Muscle layer of colon (tissue), 2 donors: Measurements from ENCODE around the gene DOCK7.

Source experiments
- H3K27ac ChIP-seq: one replicate; pipeline ENCODE4 v1.7.0; 2013; ENCODE audit warnings: low read depth, mild to moderate bottlenecking, low read length, moderate library complexity
- H3K27me3 ChIP-seq, 2 donors: one replicate each; pipeline ENCODE4 v1.7.0; 2013; ENCODE audit warnings: low read length in 2 of 2, mild to moderate bottlenecking in 2 of 2; ENCODE audit not compliant: insufficient read depth in 2 of 2, control insufficient read depth in 1 of 2
- H3K36me3 ChIP-seq: one replicate; pipeline ENCODE4 v1.7.0; 2013; ENCODE audit warnings: mild to moderate bottlenecking, low read length; ENCODE audit not compliant: insufficient read depth
- H3K4me1 ChIP-seq: one replicate; pipeline ENCODE4 v1.7.0; 2013; ENCODE audit warnings: mild to moderate bottlenecking, low read length; ENCODE audit not compliant: insufficient read depth
- H3K4me3 ChIP-seq, 2 donors: one replicate each; pipeline ENCODE4 v1.7.0; 2013; ENCODE audit warnings: low read length in 2 of 2, low read depth in 1 of 2, mild to moderate bottlenecking in 1 of 2, moderate library complexity in 1 of 2
- H3K9ac ChIP-seq: one replicate; pipeline ENCODE4 v1.7.0; 2013; ENCODE audit warnings: low read length
- H3K9me3 ChIP-seq: one replicate; pipeline ENCODE4 v1.7.0; 2013; ENCODE audit warnings: mild to moderate bottlenecking, low read length
- donor health status: abdominal sarcoma.
- donor health status: Adenocarcinoma of cecum.

The DOCK7 gene

GRCh38 chr1:62425041-62425440 is 263.1 kb downstream of the DOCK7 start:
- H3K4me3 ChIP-seq: no peak overlapping the region
- no peak overlapping the region for H3K9ac ChIP-seq
- no peaks in the 10 kb centered on the region for H3K4me1 ChIP-seq
- H3K27ac ChIP-seq: no peak overlapping the region
- H3K36me3 ChIP-seq: no peaks in the 10 kb centered on the region
- H3K9me3 ChIP-seq: no peaks in the 10 kb centered on the region
- no peaks in the 10 kb centered on the region for H3K27me3 ChIP-seq

GRCh38 chr1:62424411-62424810 is 263.8 kb downstream of the DOCK7 start:
- Histone ChIP-seq H3K9ac (no peak overlapping the region), H3K4me3 (no peak overlapping the region), H3K27me3 (no peaks in the 10 kb centered on the region), H3K36me3 (no peaks in the 10 kb centered on the region), H3K9me3 (no peaks in the 10 kb centered on the region), H3K27ac (no peak overlapping the region), H3K4me1 (no peaks in the 10 kb centered on the region)

- Histone ChIP-seq H3K9me3 (no peaks in the 10 kb centered on the region), H3K4me3 (no peak overlapping the region), H3K36me3 (no peaks in the 10 kb centered on the region), H3K9ac (no peak overlapping the region), H3K27ac (no peak overlapping the region), H3K4me1 (no peaks in the 10 kb centered on the region), H3K27me3 (no peaks in the 10 kb centered on the region)
Observed at GRCh38 chr1:62423580-62424242, 264.5 kb downstream of the DOCK7 start.

- Histone ChIP-seq H3K9me3 (no peaks in the 10 kb centered on the region), H3K36me3 (no peaks in the 10 kb centered on the region), H3K4me1 (no peaks in the 10 kb centered on the region), H3K27ac (no peak overlapping the region), H3K27me3 (no peaks in the 10 kb centered on the region), H3K9ac (no peak overlapping the region), H3K4me3 (no peak overlapping the region)
Observed at GRCh38 chr1:62420214-62420613, 268.0 kb downstream of the DOCK7 start.

- Histone ChIP-seq H3K27ac (no peak overlapping the region), H3K36me3 (no peaks in the 10 kb centered on the region), H3K9ac (no peak overlapping the region), H3K4me3 (no peak overlapping the region), H3K4me1 (no peaks in the 10 kb centered on the region), H3K27me3 (no peaks in the 10 kb centered on the region), H3K9me3 (no peaks in the 10 kb centered on the region)
Observed at GRCh38 chr1:62417351-62417999, 270.7 kb downstream of the DOCK7 start.

- no peak overlapping the region for H3K4me3 ChIP-seq
- H3K9ac ChIP-seq: no peak overlapping the region
- no peaks in the 10 kb centered on the region for H3K27me3 ChIP-seq
- H3K27ac ChIP-seq: no peak overlapping the region
- H3K4me1 ChIP-seq: no peaks in the 10 kb centered on the region
- no peaks in the 10 kb centered on the region for H3K36me3 ChIP-seq
- H3K9me3 ChIP-seq: no peaks in the 10 kb centered on the region
Observed at GRCh38 chr1:62415687-62416086, 272.5 kb downstream of the DOCK7 start.

GRCh38 chr1:62407398-62408009 is 280.7 kb downstream of the DOCK7 start:
- no peaks in the 10 kb centered on the region for H3K36me3 ChIP-seq
- H3K9me3 ChIP-seq: no peaks in the 10 kb centered on the region
- no peaks in the 10 kb centered on the region for H3K27me3 ChIP-seq
- no peak overlapping the region for H3K9ac ChIP-seq
- H3K4me3 ChIP-seq: no peak overlapping the region
- H3K4me1 ChIP-seq: no peaks in the 10 kb centered on the region
- H3K27ac ChIP-seq: no peak overlapping the region

GRCh38 chr1:62406576-62406975 is 281.6 kb downstream of the DOCK7 start:
- Histone ChIP-seq H3K4me3 (no peak overlapping the region), H3K36me3 (no peaks in the 10 kb centered on the region), H3K9ac (no peak overlapping the region), H3K27ac (no peak overlapping the region), H3K4me1 (no peaks in the 10 kb centered on the region), H3K27me3 (no peaks in the 10 kb centered on the region), H3K9me3 (no peaks in the 10 kb centered on the region)

- no peak overlapping the region for H3K9ac ChIP-seq
- H3K36me3 ChIP-seq: no peaks in the 10 kb centered on the region
- no peak overlapping the region for H3K27ac ChIP-seq
- no peak overlapping the region for H3K4me3 ChIP-seq
- H3K9me3 ChIP-seq: no peaks in the 10 kb centered on the region
- H3K4me1 ChIP-seq: no peaks in the 10 kb centered on the region
- H3K27me3 ChIP-seq: no peaks in the 10 kb centered on the region
Observed at GRCh38 chr1:62405247-62405646, 282.9 kb downstream of the DOCK7 start.
